Measurements from ENCODE around the gene PKIB.

- TF ChIP-seq POLR2A (IDR thresholded peaks at IDR 0.05; ENCODE audit: extremely low read depth, insufficient read length), result no peak
- no peak for TF ChIP-seq CTCF (IDR thresholded peaks at IDR 0.05; ENCODE audit: low read depth, low read length)
- no peak for TF ChIP-seq MYC (IDR thresholded peaks at IDR 0.05; ENCODE audit: low read depth, low read length)
These were observed 91.5 kb downstream of the PKIB start for GRCh38 chr6:122701666-122702065.

All from NB4 (cell line).